ENCODE measurements around the gene EP400.

GRCh38 chr12:131919366-131920156 lies 30.2 kb upstream of the EP400 start:
- no peak for TF ChIP-seq POLR2A (IDR thresholded peaks at IDR 0.05)
- no peak for TF ChIP-seq CTCF (IDR thresholded peaks at IDR 0.05)
